Measurements from ENCODE around the gene MAPKAP1. TPM values are rescaled to one million over a fixed set of nuclear protein-coding genes. Genes with fewer than 3 reads are reported as not detected.

MAPKAP1 gene
- polyA plus RNA-seq, 1 donor (not counting 4 experiments of a cell fraction or from before 2014, with no cell fraction given), result 129 TPM

GRCh38 chr9:125438506-125439433, 268.2 kb downstream of the MAPKAP1 start:
- Histone ChIP-seq H3K9me3 (ENCODE audit: control insufficient read depth, low read depth, low read length) (no peaks in the 10 kb centered on the region), H3K4me1 (ENCODE audit: control insufficient read depth, extremely low read depth, insufficient read depth, low read length) (no peaks in the 10 kb centered on the region), H3K27me3 (ENCODE audit: control insufficient read depth, extremely low read depth, insufficient read depth, low read length) (no peaks in the 10 kb centered on the region), H3K79me2 (ENCODE audit: control insufficient read depth, insufficient read depth, low read length) (no peaks in the 10 kb centered on the region), H3K4me2 (ENCODE audit: control insufficient read depth, extremely low read depth, insufficient read depth, low read depth, low read length) (no peak overlapping the region), H3K4me3 (ENCODE audit: control insufficient read depth in 2 of 3, extremely low read depth in 1 of 3, insufficient read depth in 2 of 3, low read depth in 1 of 3, low read length in 3 of 3) (no peak overlapping the region), H4K20me1 (ENCODE audit: control insufficient read depth, extremely low read depth, insufficient read depth, low read length) (no peaks in the 10 kb centered on the region), H3K9me1 (ENCODE audit: control insufficient read depth, extremely low read depth, insufficient read depth, low read length) (no peaks in the 10 kb centered on the region), H3K9ac (ENCODE audit: control insufficient read depth, extremely low read depth, insufficient read depth, low read length) (no peak overlapping the region), H3K36me3 (ENCODE audit: control insufficient read depth in 2 of 2, extremely low read depth in 1 of 2, insufficient read depth in 2 of 2, low read length in 2 of 2) (peaks cover 18% of the 10 kb centered on the region in 2 experiments), H2AFZ (ENCODE audit: control insufficient read depth, low read length) (no peak overlapping the region), H3K27ac (ENCODE audit: control insufficient read depth, insufficient read depth, low read length) (no peak overlapping the region)
- FAIRE-seq (no peak), DNase-seq (ENCODE audit: low read depth, low spot score) (no peak)
- dilution Hi-C loops (cut with MboI; ENCODE audit: extremely low pct_ligation_motif_present, low sequenced_read_pairs), result no loop called here
- no peak for TF ChIP-seq EZH2 (IDR thresholded peaks at IDR 0.05; ENCODE audit: low read length)
- TF ChIP-seq, protein P1, sequence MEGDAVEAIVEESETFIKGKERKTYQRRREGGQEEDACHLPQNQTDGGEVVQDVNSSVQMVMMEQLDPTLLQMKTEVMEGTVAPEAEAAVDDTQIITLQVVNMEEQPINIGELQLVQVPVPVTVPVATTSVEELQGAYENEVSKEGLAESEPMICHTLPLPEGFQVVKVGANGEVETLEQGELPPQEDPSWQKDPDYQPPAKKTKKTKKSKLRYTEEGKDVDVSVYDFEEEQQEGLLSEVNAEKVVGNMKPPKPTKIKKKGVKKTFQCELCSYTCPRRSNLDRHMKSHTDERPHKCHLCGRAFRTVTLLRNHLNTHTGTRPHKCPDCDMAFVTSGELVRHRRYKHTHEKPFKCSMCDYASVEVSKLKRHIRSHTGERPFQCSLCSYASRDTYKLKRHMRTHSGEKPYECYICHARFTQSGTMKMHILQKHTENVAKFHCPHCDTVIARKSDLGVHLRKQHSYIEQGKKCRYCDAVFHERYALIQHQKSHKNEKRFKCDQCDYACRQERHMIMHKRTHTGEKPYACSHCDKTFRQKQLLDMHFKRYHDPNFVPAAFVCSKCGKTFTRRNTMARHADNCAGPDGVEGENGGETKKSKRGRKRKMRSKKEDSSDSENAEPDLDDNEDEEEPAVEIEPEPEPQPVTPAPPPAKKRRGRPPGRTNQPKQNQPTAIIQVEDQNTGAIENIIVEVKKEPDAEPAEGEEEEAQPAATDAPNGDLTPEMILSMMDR (optimal IDR thresholded peaks at IDR 0.05 in 1 of 3, IDR thresholded peaks at IDR 0.05 in 1 of 3, conservative IDR thresholded peaks at IDR 0.05 in 1 of 3; ENCODE audit: extremely low read depth in 1 of 3, insufficient read depth in 2 of 3, low read length in 3 of 3), result no peak

DNA sequence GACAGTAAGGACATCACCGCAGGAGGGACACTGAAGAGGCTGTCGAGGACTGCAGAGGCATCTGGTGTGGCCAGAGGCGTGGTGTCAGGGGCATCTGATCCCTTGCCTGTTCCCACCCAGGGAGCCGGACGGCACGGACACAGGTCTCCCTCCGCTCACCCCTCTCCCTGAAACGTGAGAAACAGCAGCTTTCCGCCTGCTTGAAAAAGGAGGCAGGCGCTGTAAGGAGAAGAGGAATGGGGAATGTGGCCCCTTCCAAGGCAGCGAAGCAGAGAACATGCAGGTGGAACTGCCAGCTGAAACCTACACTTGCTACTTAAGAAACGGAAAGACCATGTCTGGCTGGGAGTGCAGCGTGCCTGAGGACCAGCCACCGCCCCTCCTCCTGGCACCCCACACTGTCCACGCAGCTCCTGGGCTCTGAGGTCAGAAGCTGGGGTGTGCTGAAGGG, 269.2 kb downstream of the MAPKAP1 start:
- Histone ChIP-seq H3K4me3 (ENCODE audit: control insufficient read depth in 2 of 3, extremely low read depth in 1 of 3, insufficient read depth in 2 of 3, low read depth in 1 of 3, low read length in 3 of 3) (no peak overlapping the region), H3K4me1 (ENCODE audit: control insufficient read depth, extremely low read depth, insufficient read depth, low read length) (no peaks in the 10 kb centered on the region), H3K9me3 (ENCODE audit: control insufficient read depth, low read depth, low read length) (no peaks in the 10 kb centered on the region), H3K36me3 (ENCODE audit: control insufficient read depth in 2 of 2, extremely low read depth in 1 of 2, insufficient read depth in 2 of 2, low read length in 2 of 2) (peaks cover 18% of the 10 kb centered on the region in 2 experiments), H3K4me2 (ENCODE audit: control insufficient read depth, extremely low read depth, insufficient read depth, low read depth, low read length) (no peak overlapping the region), H3K79me2 (ENCODE audit: control insufficient read depth, insufficient read depth, low read length) (no peaks in the 10 kb centered on the region), H3K9ac (ENCODE audit: control insufficient read depth, extremely low read depth, insufficient read depth, low read length) (no peak overlapping the region), H2AFZ (ENCODE audit: control insufficient read depth, low read length) (no peak overlapping the region), H3K9me1 (ENCODE audit: control insufficient read depth, extremely low read depth, insufficient read depth, low read length) (no peaks in the 10 kb centered on the region), H4K20me1 (ENCODE audit: control insufficient read depth, extremely low read depth, insufficient read depth, low read length) (no peaks in the 10 kb centered on the region), H3K27ac (ENCODE audit: control insufficient read depth, insufficient read depth, low read length) (no peak overlapping the region), H3K27me3 (ENCODE audit: control insufficient read depth, extremely low read depth, insufficient read depth, low read length) (no peaks in the 10 kb centered on the region)
- no peak for FAIRE-seq
- no peak for DNase-seq (ENCODE audit: low read depth, low spot score)
- no peak for TF ChIP-seq EZH2 (IDR thresholded peaks at IDR 0.05; ENCODE audit: low read length)
- TF ChIP-seq, protein P1 (optimal IDR thresholded peaks at IDR 0.05 in 1 of 3, IDR thresholded peaks at IDR 0.05 in 1 of 3, conservative IDR thresholded peaks at IDR 0.05 in 1 of 3; ENCODE audit: extremely low read depth in 1 of 3, insufficient read depth in 2 of 3, low read length in 3 of 3), result no peak
- dilution Hi-C loops (cut with MboI; ENCODE audit: extremely low pct_ligation_motif_present, low sequenced_read_pairs), result no loop called here

All from keratinocyte (primary cell).